K562 (cell line): Measurements from ENCODE around the gene TRIP10. TPM values are rescaled to one million over a fixed set of nuclear protein-coding genes. Genes with fewer than 3 reads are reported as not detected.
A peak's percentile ranks its signal among the peaks of the same experiment; 100 is the strongest.

Source experiments
- EP300 ChIP-seq: IDR thresholded peaks from 2 replicates; pipeline ENCODE4 v1.6.1; 2012; ENCODE audit warnings: low read length, improper control_type of control experiment
- ETS2 ChIP-seq: IDR thresholded peaks from 2 replicates; pipeline ENCODE4 v1.6.1; 2016; ENCODE audit warnings: borderline replicate concordance, missing genetic modification characterization, mild to moderate bottlenecking, moderate library complexity, missing compliant biosample characterization; ENCODE audit not compliant: poor library complexity, severe bottlenecking
- ETV5 ChIP-seq: sonication (generic); formaldehyde crosslinking; IDR thresholded peaks from 2 replicates; pipeline ENCODE4 v1.4.0; 2020; ENCODE audit warnings: low read depth, mild to moderate bottlenecking, missing genetic modification reagents
- EWSR1 ChIP-seq: fragments of 450-650 bp; IDR thresholded peaks from 2 replicates; pipeline ENCODE4 v1.6.1; 2018; ENCODE audit warnings: borderline replicate concordance, mild to moderate bottlenecking, low read depth, moderate library complexity; ENCODE audit not compliant: partially characterized antibody
- FOXA1 ChIP-seq: fragments of 450-650 bp; IDR thresholded peaks from 2 replicates; pipeline ENCODE4 v1.6.1; 2016; ENCODE audit warnings: mild to moderate bottlenecking, borderline replicate concordance
- FOXJ3 ChIP-seq: sonication (generic); formaldehyde crosslinking; IDR thresholded peaks from 2 replicates; pipeline ENCODE4 v1.4.0; 2020; ENCODE audit warnings: mild to moderate bottlenecking, missing genetic modification reagents
- GABPB1 ChIP-seq: sonication (generic); formaldehyde crosslinking; IDR thresholded peaks from 2 replicates; pipeline ENCODE4 v1.8.0; 2022; ENCODE audit warnings: mild to moderate bottlenecking, missing genetic modification reagents
- KDM1A ChIP-seq, 2 experiments: fragments of 450-650 bp; IDR thresholded peaks; 2 replicates each; pipeline ENCODE4 v1.6.1; 2016; ENCODE audit warnings: mild to moderate bottlenecking in 2 of 2
- NFE2L1 ChIP-seq: fragments of 450-650 bp; IDR thresholded peaks from 2 replicates; pipeline ENCODE4 v1.6.1; 2016; ENCODE audit warnings: missing genetic modification characterization, low read depth, mild to moderate bottlenecking, missing compliant biosample characterization, moderate library complexity, borderline replicate concordance
- PCBP1 ChIP-seq: fragments of 200-400 bp; formaldehyde crosslinking; IDR thresholded peaks from 2 replicates; pipeline ENCODE4 v1.6.1; 2018; ENCODE audit warnings: mild to moderate bottlenecking, low read depth, low read length; ENCODE audit not compliant: poor library complexity, severe bottlenecking
- POLR2A ChIP-seq: fragments of 450-650 bp; conservative IDR thresholded peaks from 2 replicates; pipeline ENCODE4 v1.6.1; 2016
- POLR2G ChIP-seq: fragments of 200-400 bp; formaldehyde crosslinking; IDR thresholded peaks from 2 replicates; pipeline ENCODE4 v1.6.1; 2017; ENCODE audit warnings: low read depth, mild to moderate bottlenecking, antibody characterized with exemption, low read length, moderate library complexity
- POLR3A ChIP-seq: IDR thresholded peaks from 2 replicates; pipeline ENCODE4 v1.6.1; 2011; ENCODE audit warnings: borderline replicate concordance, mild to moderate bottlenecking, moderate library complexity; ENCODE audit not compliant: insufficient read length, insufficient read depth; ENCODE audit errors: extremely low read depth
- SFPQ ChIP-seq: fragments of 200-400 bp; formaldehyde crosslinking; IDR thresholded peaks from 2 replicates; pipeline ENCODE4 v1.6.1; 2017; ENCODE audit warnings: mild to moderate bottlenecking, low read depth, low read length, moderate library complexity
- TCF7 ChIP-seq: sonication (generic); IDR thresholded peaks from 2 replicates; pipeline ENCODE4 v1.6.1; 2016; ENCODE audit warnings: antibody characterized with exemption, borderline replicate concordance
- ZBTB17 ChIP-seq: fragments of 450-650 bp; formaldehyde crosslinking; IDR thresholded peaks from 2 replicates; pipeline ENCODE4 v1.4.0; 2020; ENCODE audit warnings: mild to moderate bottlenecking
- ZBTB49 ChIP-seq: sonication (generic); formaldehyde crosslinking; IDR thresholded peaks from 2 replicates; pipeline ENCODE4 v1.8.0; 2022; ENCODE audit warnings: missing genetic modification reagents, mild to moderate bottlenecking, borderline replicate concordance
- ZKSCAN8 ChIP-seq: fragments of 200-800 bp; sonication (Bioruptor generic); IDR thresholded peaks from 2 replicates; pipeline ENCODE4 v1.6.1; 2016; ENCODE audit warnings: missing genetic modification characterization, missing compliant biosample characterization
- ZNF408 ChIP-seq: fragments of 250-450 bp; sonication (Bioruptor Pico); IDR thresholded peaks from 2 replicates; pipeline ENCODE4 v1.4.0; 2020; ENCODE audit warnings: low read depth, mild to moderate bottlenecking, moderate library complexity
- ZNF584 ChIP-seq: fragments of 200-800 bp; sonication (Bioruptor generic); IDR thresholded peaks from 2 replicates; pipeline ENCODE4 v1.6.1; 2016; ENCODE audit warnings: low read depth, mild to moderate bottlenecking, missing genetic modification characterization, missing compliant biosample characterization
- polyA plus RNA-seq, 8 experiments: library from polyadenylated mRNA; depleted of rRNA in 4 of 8; stranded (reverse) in 5 of 8; unstranded in 3 of 8; fragments of >200 nt; fragmentation: Nextera tagmentation in 2 of 8; fragmentation: Illumina TruSeq in 1 of 8; extraction: Ambion mirVana in 2 of 8; extraction: Trizol in 1 of 8; gene quantifications; 2 replicates each; pipeline versions ENCODE4 v1.2.1 to v1.2.3, GENCODE V29; 2011 to 2014; ENCODE audit warnings: inconsistent platforms in 1 of 8, missing spikeins in 1 of 8
- total RNA-seq, 7 experiments: library from RNA; depleted of rRNA in 6 of 7; stranded (reverse); fragments of >200 nt in 6 of 7; fragmentation: Illumina TruSeq in 2 of 7; extraction: Trizol in 2 of 7; gene quantifications; 2 replicates each; pipeline versions ENCODE4 v1.2.1 to v1.2.3, GENCODE V29; 2011 to 2021; ENCODE audit warnings: low replicate concordance in 1 of 7

TRIP10 gene
- total and polyA plus RNA-seq, 9 of the 15 experiments (the other 6 are each of a cell fraction or from before 2014, with no cell fraction given) = 1.2 to 66.8 (median 36.1) TPM

- 0 out of 2 replicates have a peak, but pooled peaks have one; percentile 16 for TF ChIP-seq POLR2A
- peak; percentile 64 for TF ChIP-seq POLR2G
- peak; percentile 63 to 77; a peak in 3 of 4 replicates for TF ChIP-seq KDM1A (IDR thresholded peaks at IDR 0.05)
- TF ChIP-seq ZBTB17 (CRISPR knock-in tag) = no peak
- TF ChIP-seq FOXJ3 = no peak
- TF ChIP-seq ETS2 (tag) = no peak
- TF ChIP-seq ETV5 (CRISPR knock-in tag) = no peak
- no peak for TF ChIP-seq TCF7
- TF ChIP-seq ZNF408 (CRISPR knock-in tag) = no peak
- TF ChIP-seq EWSR1 = no peak
- no peak for TF ChIP-seq POLR3A
- TF ChIP-seq PCBP1 = no peak
- TF ChIP-seq EP300 = no peak
- TF ChIP-seq FOXA1 = no peak
- no peak for TF ChIP-seq NFE2L1 (tag)
- TF ChIP-seq GABPB1 (CRISPR knock-in tag) = no peak
- no peak for TF ChIP-seq SFPQ
- TF ChIP-seq ZBTB49 (CRISPR knock-in tag) = no peak
- TF ChIP-seq ZKSCAN8 (CRISPR knock-in tag) = no peak
- TF ChIP-seq ZNF584 (CRISPR knock-in tag) = no peak
Observed at GRCh38 chr19:6752256-6753177, 13.0 kb downstream of the TRIP10 start (continued).
